ENCODE data around the gene KRTAP5-1. TPM values are rescaled to one million over a fixed set of nuclear protein-coding genes. Genes with fewer than 3 reads are reported as not detected.

KRTAP5-1 gene
- total and polyA plus RNA-seq, 4 donors = not detected

DNA sequence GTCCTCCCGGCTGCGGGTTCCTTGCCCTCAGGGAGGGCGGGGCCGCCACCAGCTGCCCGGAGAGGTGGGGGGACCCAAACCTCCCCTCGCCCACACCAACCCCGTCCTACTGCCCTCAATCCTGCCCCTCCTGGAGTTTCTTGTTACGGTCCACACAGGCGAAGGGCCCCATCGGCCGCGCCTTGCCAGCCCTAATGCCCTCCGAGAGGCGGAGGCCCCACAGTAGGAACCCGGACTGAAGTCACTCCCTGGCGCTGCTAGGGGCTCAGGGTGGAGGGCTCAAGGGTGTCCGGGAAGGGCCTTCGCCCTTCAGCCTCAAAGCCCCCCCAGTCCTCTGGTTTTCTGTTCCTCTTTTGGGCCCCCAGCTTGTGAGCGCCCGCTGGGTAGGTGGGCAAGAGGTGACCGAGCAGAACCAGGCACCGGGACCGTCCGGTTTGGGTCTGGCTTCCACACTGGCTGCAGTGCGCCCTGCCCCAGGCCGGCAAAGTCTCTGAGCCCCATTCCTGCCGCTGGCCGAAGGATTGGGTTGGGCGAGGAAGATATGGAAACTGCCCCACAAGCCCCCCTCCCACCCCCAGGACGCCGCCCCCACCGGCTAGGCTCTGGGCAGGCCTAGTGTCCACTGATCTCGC, 37.5 kb downstream of the KRTAP5-1 start:
- no peak overlapping the region for H3K9ac ChIP-seq (ENCODE audit: insufficient read depth in 1 of 2, low read length in 2 of 2)
- H3K9me3 ChIP-seq (ENCODE audit: control insufficient read depth in 4 of 4, insufficient read depth in 3 of 4, low read length in 3 of 4) = no peaks in the 10 kb centered on the region
- H3K27me3 ChIP-seq (ENCODE audit: control insufficient read depth in 3 of 3, insufficient read depth in 3 of 3, low read length in 2 of 3) = peaks cover under 1 to 42% (median 22%) of the 10 kb centered on the region in 3 donors
- TF ChIP-seq, protein P1, sequence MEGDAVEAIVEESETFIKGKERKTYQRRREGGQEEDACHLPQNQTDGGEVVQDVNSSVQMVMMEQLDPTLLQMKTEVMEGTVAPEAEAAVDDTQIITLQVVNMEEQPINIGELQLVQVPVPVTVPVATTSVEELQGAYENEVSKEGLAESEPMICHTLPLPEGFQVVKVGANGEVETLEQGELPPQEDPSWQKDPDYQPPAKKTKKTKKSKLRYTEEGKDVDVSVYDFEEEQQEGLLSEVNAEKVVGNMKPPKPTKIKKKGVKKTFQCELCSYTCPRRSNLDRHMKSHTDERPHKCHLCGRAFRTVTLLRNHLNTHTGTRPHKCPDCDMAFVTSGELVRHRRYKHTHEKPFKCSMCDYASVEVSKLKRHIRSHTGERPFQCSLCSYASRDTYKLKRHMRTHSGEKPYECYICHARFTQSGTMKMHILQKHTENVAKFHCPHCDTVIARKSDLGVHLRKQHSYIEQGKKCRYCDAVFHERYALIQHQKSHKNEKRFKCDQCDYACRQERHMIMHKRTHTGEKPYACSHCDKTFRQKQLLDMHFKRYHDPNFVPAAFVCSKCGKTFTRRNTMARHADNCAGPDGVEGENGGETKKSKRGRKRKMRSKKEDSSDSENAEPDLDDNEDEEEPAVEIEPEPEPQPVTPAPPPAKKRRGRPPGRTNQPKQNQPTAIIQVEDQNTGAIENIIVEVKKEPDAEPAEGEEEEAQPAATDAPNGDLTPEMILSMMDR (IDR thresholded peaks at IDR 0.05; ENCODE audit: control extremely low read depth, extremely low read depth) = no peak
- DNase-seq = no peak
- H3K36me3 ChIP-seq (ENCODE audit: control insufficient read depth in 4 of 4, insufficient read depth in 4 of 4, low read length in 4 of 4) = no peaks in the 10 kb centered on the region
- peak overlapping the region in 1 of 2 donors; percentile 61 for H3K27ac ChIP-seq (ENCODE audit: low read depth in 1 of 2, low read length in 1 of 2)
- no peak overlapping the region for H3K4me3 ChIP-seq
- ATAC-seq (ENCODE audit: insufficient read depth, low FRiP score) = no peak
- peaks cover 0 to 20% (median 0%) of the 10 kb centered on the region in 5 donors for H3K4me1 ChIP-seq (ENCODE audit: control insufficient read depth in 5 of 5, insufficient read depth in 5 of 5, low read length in 5 of 5)
- 10 to 15% methylated on average over 32 to 33 of the region's 33 CpGs for WGBS, 2 donors

DNA sequence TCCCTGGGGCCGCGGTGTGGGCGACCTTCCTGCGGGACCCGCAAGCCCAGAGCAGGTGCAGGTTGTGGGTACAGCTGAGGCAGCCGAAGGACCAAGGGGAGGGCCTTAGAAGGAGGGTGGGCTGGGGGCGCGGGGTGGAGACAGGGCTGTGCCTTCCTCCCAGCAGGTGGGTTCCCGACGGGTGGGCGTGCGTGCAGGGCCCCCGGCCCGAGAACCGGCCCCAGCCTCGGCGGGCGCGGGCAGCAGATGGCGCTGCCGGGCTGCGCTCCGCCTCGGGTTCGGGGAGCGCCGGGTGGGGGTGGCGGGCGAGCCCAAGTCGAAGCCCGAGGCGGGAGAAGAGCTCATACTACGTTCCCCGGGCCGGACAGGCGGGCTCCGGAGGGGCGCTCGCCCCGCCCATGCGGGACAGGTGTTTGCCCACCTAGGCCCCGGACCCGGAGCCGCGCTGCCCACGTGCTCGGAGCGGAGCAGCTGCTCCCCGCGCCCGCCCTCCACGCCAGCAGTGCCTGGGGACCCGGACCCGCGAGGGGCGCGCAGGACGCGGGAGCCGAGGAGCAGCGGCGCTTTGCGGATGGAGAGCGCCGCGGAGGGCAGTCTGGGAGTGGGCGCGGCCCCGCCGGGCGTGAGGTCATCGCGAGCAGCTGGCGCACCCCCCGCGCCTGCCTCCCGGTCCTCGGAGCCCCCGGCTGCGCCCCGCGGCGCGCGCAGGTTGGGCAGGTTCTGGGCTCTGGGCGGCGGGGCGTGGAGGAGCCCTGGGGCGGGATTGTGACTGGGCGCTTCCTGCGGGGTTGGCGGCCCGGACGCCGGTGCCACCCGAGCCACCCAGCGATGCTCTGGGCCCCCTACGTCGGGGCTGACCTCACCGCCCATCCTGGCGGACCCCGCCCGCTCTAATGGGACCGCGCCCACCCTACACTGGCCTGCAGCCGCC, 38.3 kb downstream of the KRTAP5-1 start:
- Histone ChIP-seq H3K9ac (ENCODE audit: insufficient read depth in 1 of 2, low read length in 2 of 2) (no peak overlapping the region), H3K36me3 (ENCODE audit: control insufficient read depth in 4 of 4, insufficient read depth in 4 of 4, low read length in 4 of 4) (no peaks in the 10 kb centered on the region), H3K27ac (ENCODE audit: low read depth in 1 of 2, low read length in 1 of 2) (peak overlapping the region in 1 of 2 donors; percentile 61), H3K27me3 (ENCODE audit: control insufficient read depth in 3 of 3, insufficient read depth in 3 of 3, low read length in 2 of 3) (peaks cover 0 to 37% (median 22%) of the 10 kb centered on the region in 3 donors), H3K4me3 (no peak overlapping the region), H3K9me3 (ENCODE audit: control insufficient read depth in 4 of 4, insufficient read depth in 3 of 4, low read length in 3 of 4) (no peaks in the 10 kb centered on the region), H3K4me1 (ENCODE audit: control insufficient read depth in 5 of 5, insufficient read depth in 5 of 5, low read length in 5 of 5) (peaks cover 0 to 20% (median 0%) of the 10 kb centered on the region in 5 donors)
- TF ChIP-seq, protein P1 (IDR thresholded peaks at IDR 0.05; ENCODE audit: control extremely low read depth, extremely low read depth) = peak; percentile 45
- DNase-seq = peak in 2 of 3 donors; percentile 37 to 43
- ATAC-seq (ENCODE audit: insufficient read depth, low FRiP score) = no peak
- WGBS, 2 donors = 1 to 2% methylated on average over 73 to 106 of the region's 106 CpGs

DNA sequence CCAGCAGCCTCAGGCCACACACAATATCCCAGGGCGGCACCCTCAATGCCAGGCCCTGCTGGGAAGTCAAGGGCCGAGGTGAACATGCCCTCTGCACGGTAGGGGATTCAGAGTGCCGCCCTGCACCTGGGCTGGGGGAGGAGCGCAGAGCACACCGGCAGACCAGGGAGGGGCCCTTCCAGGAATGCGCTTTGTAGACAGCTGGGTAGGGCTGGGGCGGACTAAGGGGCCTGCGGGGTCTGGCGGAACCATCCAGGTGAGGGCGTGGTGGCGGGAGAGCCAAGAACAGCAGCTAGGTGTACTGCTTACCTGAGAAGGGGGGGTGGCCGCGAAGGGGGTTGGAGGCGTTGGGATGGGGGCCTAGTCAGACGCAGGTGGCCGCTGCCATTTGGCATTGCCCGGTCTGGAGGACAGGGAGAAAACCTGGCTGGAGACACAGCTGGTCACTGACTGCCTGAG, 39.0 kb downstream of the KRTAP5-1 start:
- Histone ChIP-seq H3K4me3 (no peak overlapping the region), H3K27ac (ENCODE audit: low read depth in 1 of 2, low read length in 1 of 2) (no peak overlapping the region), H3K9ac (ENCODE audit: insufficient read depth in 1 of 2, low read length in 2 of 2) (no peak overlapping the region), H3K36me3 (ENCODE audit: control insufficient read depth in 4 of 4, insufficient read depth in 4 of 4, low read length in 4 of 4) (no peaks in the 10 kb centered on the region), H3K9me3 (ENCODE audit: control insufficient read depth in 4 of 4, insufficient read depth in 3 of 4, low read length in 3 of 4) (no peaks in the 10 kb centered on the region), H3K27me3 (ENCODE audit: control insufficient read depth in 3 of 3, insufficient read depth in 3 of 3, low read length in 2 of 3) (peaks cover 0 to 37% (median 22%) of the 10 kb centered on the region in 3 donors), H3K4me1 (ENCODE audit: control insufficient read depth in 5 of 5, insufficient read depth in 5 of 5, low read length in 5 of 5) (peaks cover 0 to 20% (median 0%) of the 10 kb centered on the region in 5 donors)
- ATAC-seq (ENCODE audit: insufficient read depth, low FRiP score) = no peak
- TF ChIP-seq, protein P1 (IDR thresholded peaks at IDR 0.05; ENCODE audit: control extremely low read depth, extremely low read depth) = no peak
- WGBS, 2 donors = 19 to 21% methylated on average over 18 of the region's 18 CpGs
- no peak for DNase-seq

Data from lung (tissue), 12 donors.